WI38 (cell line): ENCODE data around the gene CBARP.
A peak's percentile ranks its signal among the peaks of the same experiment; 100 is the strongest.

Experiments
- H3K4me3 ChIP-seq: 2 replicates; pipeline ENCODE4 v1.5.1; 2011; ENCODE audit warnings: low read depth, mild to moderate bottlenecking, control low read depth, low read length
- TF ChIP-seq, protein P1 (sequence below): IDR thresholded peaks from 2 replicates; pipeline ENCODE4 v1.5.1; 2012; ENCODE audit warnings: low read depth, mild to moderate bottlenecking, control low read depth, low read length

Gene CBARP

GRCh38 chr19:1222394-1222793 lies 15.4 kb downstream of the CBARP start:
- TF ChIP-seq, protein P1, sequence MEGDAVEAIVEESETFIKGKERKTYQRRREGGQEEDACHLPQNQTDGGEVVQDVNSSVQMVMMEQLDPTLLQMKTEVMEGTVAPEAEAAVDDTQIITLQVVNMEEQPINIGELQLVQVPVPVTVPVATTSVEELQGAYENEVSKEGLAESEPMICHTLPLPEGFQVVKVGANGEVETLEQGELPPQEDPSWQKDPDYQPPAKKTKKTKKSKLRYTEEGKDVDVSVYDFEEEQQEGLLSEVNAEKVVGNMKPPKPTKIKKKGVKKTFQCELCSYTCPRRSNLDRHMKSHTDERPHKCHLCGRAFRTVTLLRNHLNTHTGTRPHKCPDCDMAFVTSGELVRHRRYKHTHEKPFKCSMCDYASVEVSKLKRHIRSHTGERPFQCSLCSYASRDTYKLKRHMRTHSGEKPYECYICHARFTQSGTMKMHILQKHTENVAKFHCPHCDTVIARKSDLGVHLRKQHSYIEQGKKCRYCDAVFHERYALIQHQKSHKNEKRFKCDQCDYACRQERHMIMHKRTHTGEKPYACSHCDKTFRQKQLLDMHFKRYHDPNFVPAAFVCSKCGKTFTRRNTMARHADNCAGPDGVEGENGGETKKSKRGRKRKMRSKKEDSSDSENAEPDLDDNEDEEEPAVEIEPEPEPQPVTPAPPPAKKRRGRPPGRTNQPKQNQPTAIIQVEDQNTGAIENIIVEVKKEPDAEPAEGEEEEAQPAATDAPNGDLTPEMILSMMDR, result no peak
- H3K4me3 ChIP-seq, result no peak overlapping the region

- TF ChIP-seq, protein P1, result no peak
- no peak overlapping the region for H3K4me3 ChIP-seq
Observed at GRCh38 chr19:1221904-1222255, 15.9 kb downstream of the CBARP start.

DNA sequence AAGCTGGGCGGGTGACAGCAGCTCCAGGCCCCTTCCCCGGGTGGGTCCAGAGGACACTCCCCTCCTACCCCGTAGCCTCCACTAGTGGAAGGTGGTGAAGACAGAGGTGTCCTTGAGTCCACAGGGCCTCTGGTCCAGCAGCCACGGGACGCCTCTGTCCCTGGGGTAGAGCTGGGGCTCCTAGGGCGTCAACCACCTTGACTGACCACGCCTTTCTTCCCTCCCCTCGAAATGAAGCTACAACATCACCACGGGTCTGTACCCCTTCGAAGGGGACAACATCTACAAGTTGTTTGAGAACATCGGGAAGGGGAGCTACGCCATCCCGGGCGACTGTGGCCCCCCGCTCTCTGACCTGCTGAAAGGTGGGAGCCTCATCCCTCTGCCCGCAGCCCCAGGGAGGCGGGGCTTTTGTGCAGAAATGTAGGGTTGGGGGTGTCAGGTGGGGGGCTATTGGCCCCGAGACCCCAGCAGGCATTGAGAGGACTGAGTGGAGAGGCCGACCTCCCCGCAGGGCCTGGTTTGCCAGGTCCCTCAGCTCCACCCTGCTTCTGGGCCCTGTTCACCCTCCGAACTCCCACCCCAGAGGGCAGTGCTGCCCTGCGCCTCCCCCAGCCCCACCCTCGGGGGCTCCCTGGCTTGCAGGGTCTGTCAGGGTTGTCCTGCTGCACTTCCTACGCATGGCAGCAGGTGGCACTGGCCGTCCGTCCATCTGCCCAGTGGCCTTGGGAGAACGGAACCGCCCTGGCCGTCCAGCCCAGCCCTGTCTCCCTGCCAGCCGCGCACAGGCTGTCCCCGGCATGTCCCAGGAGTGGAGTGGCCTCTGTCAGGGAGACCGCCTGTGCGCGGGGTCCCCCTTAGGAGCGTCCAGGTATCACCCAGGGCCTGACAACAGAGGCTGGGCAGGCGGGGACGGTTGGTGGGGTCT lies 16.6 kb downstream of the CBARP start:
- TF ChIP-seq, protein P1, result peak; percentile 65
- no peak overlapping the region for H3K4me3 ChIP-seq

DNA sequence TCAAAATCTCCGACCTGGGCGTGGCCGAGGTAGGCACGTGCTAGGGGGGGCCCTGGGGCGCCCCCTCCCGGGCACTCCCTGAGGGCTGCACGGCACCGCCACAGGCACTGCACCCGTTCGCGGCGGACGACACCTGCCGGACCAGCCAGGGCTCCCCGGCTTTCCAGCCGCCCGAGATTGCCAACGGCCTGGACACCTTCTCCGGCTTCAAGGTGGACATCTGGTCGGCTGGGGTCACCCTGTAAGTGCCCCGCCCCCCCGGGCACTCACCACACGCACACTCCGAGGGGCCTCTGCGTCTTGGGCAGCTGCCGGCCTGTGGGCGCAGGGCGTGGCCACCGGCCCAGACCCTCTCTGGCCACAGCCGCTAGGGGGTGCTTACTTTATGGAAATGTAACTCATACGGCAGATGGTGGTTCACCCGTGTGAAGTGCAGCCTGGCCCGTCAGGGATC lies 17.3 kb downstream of the CBARP start:
- TF ChIP-seq, protein P1, result no peak

GRCh38 chr19:1219786-1220476 lies 17.9 kb downstream of the CBARP start:
- TF ChIP-seq, protein P1, result no peak

More for the DNA sequence above, 17.3 kb downstream of the CBARP start:
- no peak overlapping the region for H3K4me3 ChIP-seq

DNA sequence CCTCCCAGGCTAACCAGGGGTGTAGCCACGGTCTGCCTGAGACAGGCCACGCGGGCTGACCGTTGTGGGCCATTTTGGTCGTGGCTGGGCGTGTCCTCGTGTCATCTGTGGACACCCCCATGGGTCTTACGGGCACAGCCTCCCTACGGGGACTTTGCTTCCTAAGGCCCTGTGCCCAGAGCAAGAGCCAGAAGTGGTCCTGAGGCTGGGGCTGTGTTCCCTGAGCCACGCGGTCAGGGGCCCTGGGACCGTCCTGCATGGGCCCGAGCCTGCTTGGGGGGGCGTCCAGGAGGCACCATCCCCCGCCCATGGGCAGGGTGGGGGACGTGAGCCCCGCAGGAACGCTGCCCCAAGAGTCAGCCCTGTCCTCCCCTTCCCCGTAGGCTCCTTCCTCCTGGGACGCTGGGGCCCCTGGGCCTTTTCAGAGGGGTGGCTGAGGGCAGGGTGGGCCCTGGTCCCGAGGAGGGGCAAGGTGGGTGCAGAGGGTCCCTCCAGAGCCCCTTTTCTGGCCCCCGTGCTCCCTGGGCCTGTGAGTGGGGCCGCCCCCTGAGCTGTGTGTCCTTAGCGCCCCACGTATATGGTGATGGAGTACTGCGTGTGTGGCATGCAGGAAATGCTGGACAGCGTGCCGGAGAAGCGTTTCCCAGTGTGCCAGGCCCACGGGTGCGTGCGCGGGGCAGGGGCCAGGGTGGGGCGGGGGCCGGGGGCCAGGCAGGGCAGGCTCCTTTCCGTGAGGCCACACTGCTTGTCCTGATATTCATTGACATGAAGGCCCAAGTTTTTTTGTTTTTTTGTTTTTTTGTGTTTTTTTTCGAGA lies 18.8 kb downstream of the CBARP start:
- no peak overlapping the region for H3K4me3 ChIP-seq
- TF ChIP-seq, protein P1, result no peak

More at GRCh38 chr19:1219786-1220476, 17.9 kb downstream of the CBARP start:
- H3K4me3 ChIP-seq, result no peak overlapping the region
